Fibroblast of the aortic adventitia (primary cell): ENCODE measurements around the gene B4GALNT4. TPM values are rescaled to one million over a fixed set of nuclear protein-coding genes. Genes with fewer than 3 reads are reported as not detected.
A peak's percentile ranks its signal among the peaks of the same experiment; 100 is the strongest.
"Not testable (repeated sequence)": the region's sequence is repeated elsewhere in the genome, so short reads cannot be mapped to it uniquely, and the experiment has no call there.

ENCODE experiments used
- DNase-seq: peaks from one replicate; pipeline ENCODE4 v3.0.0-alpha.2; 2010; ENCODE audit warnings: low read depth
- H3K4me3 ChIP-seq: 2 replicates; pipeline ENCODE4 v1.5.1; 2011; ENCODE audit warnings: low read depth, mild to moderate bottlenecking, control low read depth, low read length, moderate library complexity
- total RNA-seq: library from RNA; depleted of rRNA; stranded (reverse); fragments of >200 nt; gene quantifications from 2 replicates; pipeline ENCODE4 v1.2.3, GENCODE V29; 2012; ENCODE audit warnings: low replicate concordance
- TF ChIP-seq, protein P1 (sequence below): IDR thresholded peaks from 2 replicates; pipeline ENCODE4 v1.5.1; 2011; ENCODE audit warnings: mild to moderate bottlenecking, low read length, control low read depth, inconsistent platforms; ENCODE audit not compliant: insufficient read depth

The B4GALNT4 gene
- total RNA-seq, 1 donor: 1.9 TPM

DNA sequence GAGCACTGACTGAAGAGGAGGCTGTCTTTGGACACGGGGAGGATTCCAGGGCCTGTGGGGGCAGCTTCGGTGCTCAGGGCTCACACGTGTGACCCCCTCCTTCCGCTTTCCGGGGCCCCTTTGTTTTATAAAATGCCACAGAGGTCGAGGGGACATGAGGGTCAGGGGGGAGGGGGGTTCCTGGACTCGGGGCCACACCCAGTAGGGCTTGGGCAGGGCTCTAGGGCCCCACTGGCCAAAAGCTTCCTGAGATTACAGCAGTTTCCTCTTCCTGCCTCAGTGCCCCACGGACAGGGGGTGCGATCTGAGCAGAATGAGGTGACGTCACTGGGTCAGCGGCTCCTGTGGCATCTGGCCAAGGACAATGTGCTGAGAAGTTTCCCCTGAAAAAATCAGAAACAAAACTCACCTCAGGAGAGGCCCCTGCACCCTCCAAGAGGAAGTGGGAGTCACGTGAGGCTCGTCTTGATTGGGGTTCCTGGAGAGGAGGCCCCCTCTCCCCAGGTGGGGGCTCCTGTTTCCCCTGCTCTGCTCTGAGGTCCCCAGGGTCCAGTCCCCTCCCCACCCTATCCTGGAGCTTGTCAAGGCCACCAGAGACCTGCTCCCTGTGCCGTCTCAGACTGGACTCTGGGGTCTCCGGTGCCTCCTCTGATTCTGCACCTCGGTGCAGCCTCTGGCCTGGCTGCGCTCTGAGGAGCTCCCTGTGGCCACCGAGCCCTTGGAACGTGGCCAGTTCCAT, 42.3 kb upstream of the B4GALNT4 start:
- TF ChIP-seq, protein P1, sequence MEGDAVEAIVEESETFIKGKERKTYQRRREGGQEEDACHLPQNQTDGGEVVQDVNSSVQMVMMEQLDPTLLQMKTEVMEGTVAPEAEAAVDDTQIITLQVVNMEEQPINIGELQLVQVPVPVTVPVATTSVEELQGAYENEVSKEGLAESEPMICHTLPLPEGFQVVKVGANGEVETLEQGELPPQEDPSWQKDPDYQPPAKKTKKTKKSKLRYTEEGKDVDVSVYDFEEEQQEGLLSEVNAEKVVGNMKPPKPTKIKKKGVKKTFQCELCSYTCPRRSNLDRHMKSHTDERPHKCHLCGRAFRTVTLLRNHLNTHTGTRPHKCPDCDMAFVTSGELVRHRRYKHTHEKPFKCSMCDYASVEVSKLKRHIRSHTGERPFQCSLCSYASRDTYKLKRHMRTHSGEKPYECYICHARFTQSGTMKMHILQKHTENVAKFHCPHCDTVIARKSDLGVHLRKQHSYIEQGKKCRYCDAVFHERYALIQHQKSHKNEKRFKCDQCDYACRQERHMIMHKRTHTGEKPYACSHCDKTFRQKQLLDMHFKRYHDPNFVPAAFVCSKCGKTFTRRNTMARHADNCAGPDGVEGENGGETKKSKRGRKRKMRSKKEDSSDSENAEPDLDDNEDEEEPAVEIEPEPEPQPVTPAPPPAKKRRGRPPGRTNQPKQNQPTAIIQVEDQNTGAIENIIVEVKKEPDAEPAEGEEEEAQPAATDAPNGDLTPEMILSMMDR: no peak
- peak; percentile 58 for DNase-seq
- H3K4me3 ChIP-seq: no peak overlapping the region

DNA sequence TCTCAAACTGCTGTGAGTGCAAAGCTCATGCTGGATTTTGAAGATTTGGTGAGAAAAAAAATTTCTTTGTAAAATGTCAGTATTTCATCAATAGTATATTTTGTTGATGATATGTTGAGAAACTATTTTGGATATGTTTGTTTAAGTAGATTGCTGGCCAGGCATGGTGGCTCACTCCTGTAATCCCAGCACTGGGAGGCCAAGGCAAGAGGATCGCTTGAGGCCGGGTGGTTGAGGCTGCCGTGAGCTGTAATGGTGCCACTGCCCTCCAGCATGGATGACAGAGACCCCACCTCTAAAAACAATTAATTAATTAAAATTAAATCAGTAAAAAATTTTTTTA, 41.7 kb upstream of the B4GALNT4 start:
- DNase-seq: peak; percentile 51
- TF ChIP-seq, protein P1: no peak
- no peak overlapping the region for H3K4me3 ChIP-seq

DNA sequence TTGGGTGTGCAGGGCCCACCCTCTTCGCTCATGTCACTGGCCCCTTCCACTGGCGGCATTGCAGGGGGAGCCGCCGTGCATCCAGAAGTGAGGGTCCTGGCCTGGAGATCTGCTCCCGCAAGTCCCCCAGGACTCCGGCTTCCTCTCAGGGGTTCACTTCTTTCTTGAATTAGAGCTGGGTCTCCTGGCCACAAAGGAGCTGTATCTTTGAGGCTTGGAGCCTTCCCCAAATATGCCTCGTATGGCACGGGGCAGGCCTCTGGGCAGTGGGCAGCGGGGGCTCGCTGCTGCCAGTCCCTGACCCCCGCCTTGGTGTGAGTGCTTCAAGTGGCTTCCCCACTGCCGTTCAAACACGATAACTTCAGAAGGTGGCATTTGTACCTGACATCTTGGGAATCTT, 41.3 kb upstream of the B4GALNT4 start:
- H3K4me3 ChIP-seq: no peak overlapping the region
- DNase-seq: no peak
- TF ChIP-seq, protein P1: no peak

DNA sequence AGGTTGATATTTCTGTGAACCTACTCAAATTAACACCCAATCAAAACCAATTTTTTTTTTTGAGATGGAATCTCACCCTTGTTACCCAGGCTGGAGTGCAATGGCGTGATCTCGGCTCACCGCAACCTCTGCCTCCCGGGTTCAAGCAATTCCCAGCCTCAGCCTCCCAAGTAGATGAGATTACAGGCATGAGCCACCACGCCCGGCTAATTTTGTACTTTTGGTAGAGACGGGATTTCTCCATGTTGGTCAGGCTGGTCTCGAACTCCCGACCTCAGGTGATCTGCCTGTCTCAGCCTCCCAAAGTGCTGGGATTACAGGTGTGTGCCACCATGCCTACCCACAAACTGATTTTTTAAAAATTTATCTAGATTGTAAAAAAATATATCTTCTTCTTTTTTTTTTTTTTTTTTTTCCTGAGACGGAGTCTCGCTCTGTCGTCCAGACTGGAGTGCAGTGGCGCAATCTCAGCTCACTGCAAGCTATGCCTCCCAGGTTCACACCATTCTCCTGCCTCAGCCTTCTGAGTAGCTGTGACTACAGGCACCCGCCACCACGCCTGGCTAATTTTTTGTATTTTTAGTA, 40.7 kb upstream of the B4GALNT4 start:
- not testable (repeated sequence) for DNase-seq

DNA sequence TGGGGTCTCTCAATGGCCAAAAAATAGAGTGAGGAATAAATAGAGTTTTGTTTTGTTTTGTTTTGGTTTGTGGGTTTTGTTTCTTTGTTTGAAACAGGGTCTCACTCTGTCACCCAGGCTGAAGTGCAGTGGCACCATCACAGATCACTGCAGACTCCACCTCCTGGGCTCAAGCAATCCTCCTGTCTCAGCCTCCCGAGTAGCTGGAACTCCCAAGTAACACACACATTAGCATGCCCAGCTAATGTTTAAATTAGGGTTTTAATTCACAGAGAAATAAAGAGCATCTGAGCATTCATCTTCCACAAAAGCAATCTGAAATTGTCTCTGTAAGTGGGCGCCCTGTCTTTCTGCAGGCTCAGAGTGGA, 39.4 kb upstream of the B4GALNT4 start:
- no peak for DNase-seq
- TF ChIP-seq, protein P1: no peak
- H3K4me3 ChIP-seq: no peak overlapping the region

More for the DNA sequence above, 40.7 kb upstream of the B4GALNT4 start:
- not testable (repeated sequence) for H3K4me3 ChIP-seq

DNA sequence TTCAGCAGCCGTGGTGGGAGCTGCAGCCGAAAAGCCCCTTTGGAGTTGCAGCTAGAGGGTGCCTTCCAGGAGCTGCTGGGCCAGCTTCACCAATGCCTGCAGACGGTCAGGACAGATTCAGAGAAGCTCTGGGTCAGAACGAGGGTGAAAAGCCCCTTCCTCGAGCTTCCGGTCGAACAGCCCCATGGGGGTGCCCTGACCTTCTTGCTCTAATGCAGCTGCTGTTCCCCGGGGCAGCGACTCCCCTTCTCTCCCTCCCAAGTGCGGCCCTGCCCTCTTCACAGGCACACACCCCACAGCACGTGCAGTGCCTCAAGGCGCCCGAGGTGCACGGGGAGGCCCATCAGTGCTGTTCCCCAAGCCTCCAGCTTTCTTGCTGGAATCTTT, 39.0 kb upstream of the B4GALNT4 start:
- TF ChIP-seq, protein P1: no peak
- DNase-seq: no peak
- no peak overlapping the region for H3K4me3 ChIP-seq

DNA sequence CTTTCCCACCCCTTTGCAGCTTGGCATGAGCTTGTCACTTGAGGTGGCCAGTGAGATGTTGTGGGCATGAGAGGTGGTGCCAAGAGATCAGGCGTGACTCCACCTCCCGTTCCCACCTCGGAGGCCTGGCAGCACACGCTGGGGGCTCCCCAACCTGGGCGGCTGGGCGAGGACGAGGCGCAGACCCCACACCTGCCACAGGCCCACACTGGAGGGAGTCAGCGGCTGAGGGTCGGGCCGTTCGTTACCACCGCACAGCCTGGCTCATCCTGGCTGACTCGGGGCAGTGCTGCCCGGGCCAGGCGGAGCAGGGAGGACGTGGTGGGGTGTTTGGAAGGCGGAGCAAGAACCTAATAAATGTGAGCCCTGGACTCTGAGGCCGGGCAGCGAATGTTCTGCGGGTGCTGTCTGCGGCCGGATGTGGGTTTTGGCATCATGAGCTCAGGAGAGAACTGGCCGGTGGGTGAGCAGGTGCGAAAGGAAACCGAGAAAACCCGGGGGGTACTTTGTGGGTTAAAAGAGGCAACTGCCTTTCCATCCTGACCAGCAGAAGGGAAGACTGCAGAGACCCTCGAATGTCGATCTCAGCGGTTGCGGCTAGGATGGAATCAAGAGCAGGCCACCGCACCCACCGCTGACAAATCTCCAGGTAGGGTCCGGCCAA, 38.5 kb upstream of the B4GALNT4 start:
- DNase-seq: no peak
- H3K4me3 ChIP-seq: no peak overlapping the region
- TF ChIP-seq, protein P1: no peak
